Measurements from ENCODE around the gene NEDD9.

Gene NEDD9

DNA sequence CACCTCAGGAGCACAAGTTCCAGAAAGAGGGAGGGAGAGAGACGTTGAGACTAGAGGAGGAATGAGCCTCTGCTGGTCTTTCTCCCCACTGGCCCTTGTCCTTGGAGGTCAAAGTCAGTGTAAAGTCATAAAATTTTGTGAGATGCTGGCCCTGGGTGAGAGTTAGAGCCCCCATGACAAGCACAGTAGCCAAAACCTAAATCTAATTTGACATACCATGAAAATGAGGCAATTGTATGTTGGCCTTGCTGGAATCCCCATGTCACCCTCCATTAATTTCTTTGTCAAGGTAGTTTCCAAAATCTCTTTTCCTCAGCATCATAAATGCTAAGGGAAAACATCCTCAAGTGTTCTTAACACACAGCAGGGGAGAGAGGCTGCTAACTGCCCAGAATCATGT, 17.6 kb upstream of the NEDD9 start:
- DNase-seq, result no peak
- H3K36me3 ChIP-seq (replicated peaks; ENCODE audit: insufficient read depth, low read length), result no peaks in the 10 kb centered on the region
- H3K4me3 ChIP-seq (ENCODE audit: low read length), result no peak overlapping the region
- no peaks in the 10 kb centered on the region for H3K4me1 ChIP-seq (ENCODE audit: low read length)
- no peak overlapping the region for H3K27ac ChIP-seq (ENCODE audit: low read length)
- no peaks in the 10 kb centered on the region for H3K79me2 ChIP-seq (ENCODE audit: low read length)
- H4K20me1 ChIP-seq (ENCODE audit: insufficient read depth, low read length), result no peaks in the 10 kb centered on the region
- no peaks in the 10 kb centered on the region for H3K9me2 ChIP-seq (replicated peaks; ENCODE audit: insufficient read depth, low read length)
- H3K9ac ChIP-seq (ENCODE audit: low read length), result no peak overlapping the region
- H3K4me2 ChIP-seq (ENCODE audit: low read depth, low read length), result no peak overlapping the region
- no peaks in the 10 kb centered on the region for H3F3A ChIP-seq (ENCODE audit: insufficient read depth, low read length)
- TF ChIP-seq, protein P1, sequence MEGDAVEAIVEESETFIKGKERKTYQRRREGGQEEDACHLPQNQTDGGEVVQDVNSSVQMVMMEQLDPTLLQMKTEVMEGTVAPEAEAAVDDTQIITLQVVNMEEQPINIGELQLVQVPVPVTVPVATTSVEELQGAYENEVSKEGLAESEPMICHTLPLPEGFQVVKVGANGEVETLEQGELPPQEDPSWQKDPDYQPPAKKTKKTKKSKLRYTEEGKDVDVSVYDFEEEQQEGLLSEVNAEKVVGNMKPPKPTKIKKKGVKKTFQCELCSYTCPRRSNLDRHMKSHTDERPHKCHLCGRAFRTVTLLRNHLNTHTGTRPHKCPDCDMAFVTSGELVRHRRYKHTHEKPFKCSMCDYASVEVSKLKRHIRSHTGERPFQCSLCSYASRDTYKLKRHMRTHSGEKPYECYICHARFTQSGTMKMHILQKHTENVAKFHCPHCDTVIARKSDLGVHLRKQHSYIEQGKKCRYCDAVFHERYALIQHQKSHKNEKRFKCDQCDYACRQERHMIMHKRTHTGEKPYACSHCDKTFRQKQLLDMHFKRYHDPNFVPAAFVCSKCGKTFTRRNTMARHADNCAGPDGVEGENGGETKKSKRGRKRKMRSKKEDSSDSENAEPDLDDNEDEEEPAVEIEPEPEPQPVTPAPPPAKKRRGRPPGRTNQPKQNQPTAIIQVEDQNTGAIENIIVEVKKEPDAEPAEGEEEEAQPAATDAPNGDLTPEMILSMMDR (IDR thresholded peaks at IDR 0.05; ENCODE audit: low read length), result no peak
- TF ChIP-seq EZH2phosphoT487 (IDR thresholded peaks at IDR 0.05; ENCODE audit: low read length) (no peak), EZH2 (optimal IDR thresholded peaks at IDR 0.05; ENCODE audit: low read depth, low read length) (no peak)
- no peaks in the 10 kb centered on the region for H3K9me3 ChIP-seq (replicated peaks; ENCODE audit: insufficient read depth, low read length)
- H3K27me3 ChIP-seq (replicated peaks; ENCODE audit: insufficient read depth, low read length), result no peaks in the 10 kb centered on the region
- H2AFZ ChIP-seq (ENCODE audit: low read length), result no peak overlapping the region

DNA sequence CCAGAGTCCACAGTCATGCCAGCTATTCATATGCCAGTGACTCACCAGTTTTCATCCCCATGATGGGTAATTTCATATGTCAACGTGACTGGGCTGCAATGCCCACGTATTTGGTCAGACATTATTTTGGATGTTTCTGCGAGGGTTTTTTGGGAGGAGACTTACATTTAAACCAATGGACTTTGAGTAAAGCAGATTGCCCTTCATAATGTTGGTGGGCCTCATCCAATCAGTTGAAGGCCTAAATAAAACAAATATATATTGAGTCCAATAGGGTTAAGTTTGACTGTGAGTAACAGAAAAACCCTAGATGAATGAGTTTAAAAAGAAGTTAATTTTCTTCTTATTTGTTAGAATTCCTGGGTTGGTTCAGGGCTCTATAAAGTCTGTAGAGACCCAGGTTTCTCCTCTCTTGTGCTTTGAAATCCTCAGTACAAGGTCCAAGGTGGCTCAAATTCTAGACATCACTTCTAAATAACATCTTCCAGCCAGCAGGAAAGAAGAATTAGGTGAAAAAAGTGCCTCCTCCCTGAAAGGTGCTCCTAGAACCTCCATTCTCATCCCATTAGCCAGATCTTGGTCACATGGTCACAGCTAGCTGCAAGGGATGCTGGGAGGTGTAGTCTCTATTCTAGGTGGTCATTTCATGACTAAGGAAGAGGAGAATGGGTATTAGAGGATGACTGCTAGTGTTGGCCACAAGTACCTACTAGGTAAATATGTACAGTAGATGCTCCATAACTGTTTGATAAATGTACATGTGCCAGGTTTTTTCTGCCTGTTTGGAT, 16.7 kb upstream of the NEDD9 start:
- no peak overlapping the region for H2AFZ ChIP-seq (ENCODE audit: low read length)
- no peak overlapping the region for H3K27ac ChIP-seq (ENCODE audit: low read length)
- no peak for TF ChIP-seq EZH2phosphoT487 (IDR thresholded peaks at IDR 0.05; ENCODE audit: low read length)
- TF ChIP-seq, protein P1 (IDR thresholded peaks at IDR 0.05; ENCODE audit: low read length), result no peak
- no peak for TF ChIP-seq EZH2 (optimal IDR thresholded peaks at IDR 0.05; ENCODE audit: low read depth, low read length)
- no peaks in the 10 kb centered on the region for H3K4me1 ChIP-seq (ENCODE audit: low read length)
- no peak for DNase-seq
- no peaks in the 10 kb centered on the region for H4K20me1 ChIP-seq (ENCODE audit: insufficient read depth, low read length)
- H3K36me3 ChIP-seq (replicated peaks; ENCODE audit: insufficient read depth, low read length), result no peaks in the 10 kb centered on the region
- H3K79me2 ChIP-seq (ENCODE audit: low read length), result no peaks in the 10 kb centered on the region
- H3K9me2 ChIP-seq (replicated peaks; ENCODE audit: insufficient read depth, low read length), result no peaks in the 10 kb centered on the region
- H3F3A ChIP-seq (ENCODE audit: insufficient read depth, low read length), result no peaks in the 10 kb centered on the region
- no peak overlapping the region for H3K9ac ChIP-seq (ENCODE audit: low read length)
- no peaks in the 10 kb centered on the region for H3K27me3 ChIP-seq (replicated peaks; ENCODE audit: insufficient read depth, low read length)
- no peak overlapping the region for H3K4me3 ChIP-seq (ENCODE audit: low read length)
- H3K4me2 ChIP-seq (ENCODE audit: low read depth, low read length), result no peak overlapping the region
- H3K9me3 ChIP-seq (replicated peaks; ENCODE audit: insufficient read depth, low read length), result no peaks in the 10 kb centered on the region

DNA sequence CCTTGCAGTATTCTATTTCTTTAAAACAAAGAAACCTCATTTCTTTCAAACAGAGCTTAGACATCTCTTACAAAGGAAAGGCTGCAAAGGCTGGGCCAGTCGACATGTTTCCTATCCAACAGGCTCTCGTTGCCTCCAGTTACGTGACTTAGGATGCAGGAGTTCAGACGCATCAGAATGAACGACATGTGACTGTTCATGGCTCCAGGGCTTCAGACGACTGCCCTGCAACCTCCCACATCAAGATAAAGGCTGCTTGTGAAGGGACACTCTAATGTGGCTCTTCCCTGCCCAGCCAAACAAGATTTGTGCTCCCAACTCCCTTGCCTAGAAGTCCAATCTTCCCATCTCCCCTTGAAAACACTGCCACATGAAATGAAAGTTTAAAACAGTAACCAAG, 14.3 kb upstream of the NEDD9 start:
- no peak for DNase-seq
- Histone ChIP-seq H3K4me2 (ENCODE audit: low read depth, low read length) (no peak overlapping the region), H3K9me2 (replicated peaks; ENCODE audit: insufficient read depth, low read length) (no peaks in the 10 kb centered on the region), H3K9me3 (replicated peaks; ENCODE audit: insufficient read depth, low read length) (no peaks in the 10 kb centered on the region), H2AFZ (ENCODE audit: low read length) (no peak overlapping the region), H3K9ac (ENCODE audit: low read length) (no peak overlapping the region), H3F3A (ENCODE audit: insufficient read depth, low read length) (no peaks in the 10 kb centered on the region), H3K79me2 (ENCODE audit: low read length) (no peaks in the 10 kb centered on the region), H3K4me1 (ENCODE audit: low read length) (no peaks in the 10 kb centered on the region), H3K27ac (ENCODE audit: low read length) (no peak overlapping the region), H3K4me3 (ENCODE audit: low read length) (no peak overlapping the region), H3K27me3 (replicated peaks; ENCODE audit: insufficient read depth, low read length) (no peaks in the 10 kb centered on the region), H3K36me3 (replicated peaks; ENCODE audit: insufficient read depth, low read length) (no peaks in the 10 kb centered on the region), H4K20me1 (ENCODE audit: insufficient read depth, low read length) (no peaks in the 10 kb centered on the region)
- no peak for TF ChIP-seq EZH2phosphoT487 (IDR thresholded peaks at IDR 0.05; ENCODE audit: low read length)
- no peak for TF ChIP-seq EZH2 (optimal IDR thresholded peaks at IDR 0.05; ENCODE audit: low read depth, low read length)
- TF ChIP-seq, protein P1 (IDR thresholded peaks at IDR 0.05; ENCODE audit: low read length), result no peak

Measured in MM.1S (cell line).